Astrocyte (in vitro differentiated cells and primary cell): ENCODE measurements around the gene UBE2E2. TPM values are rescaled to one million over a fixed set of nuclear protein-coding genes. Genes with fewer than 3 reads are reported as not detected.
A peak's percentile ranks its signal among the peaks of the same experiment; 100 is the strongest.

Source experiments
- DNase-seq: peaks from one replicate; pipeline ENCODE4 v3.0.0-alpha.2; 2010; ENCODE audit warnings: low read depth
- FAIRE-seq: peaks from 2 replicates; lab custom pipeline; 2011; peaks lifted over from hg19 to GRCh38; lab: Jason Lieb, UNC
- H2AFZ ChIP-seq: 2 replicates; pipeline ENCODE4 v1.6.0; 2012; ENCODE audit warnings: low read depth, low read length, inconsistent platforms
- H3K27ac ChIP-seq: 2 replicates; pipeline ENCODE4 v1.5.1; 2011; ENCODE audit warnings: low read depth, low read length, inconsistent platforms
- H3K27me3 ChIP-seq: 2 replicates; pipeline ENCODE4 v1.6.0; 2011; ENCODE audit warnings: low read length, inconsistent platforms; ENCODE audit not compliant: insufficient read depth
- H3K36me3 ChIP-seq: 2 replicates; pipeline ENCODE4 v1.5.1; 2011; ENCODE audit warnings: low read length, inconsistent platforms; ENCODE audit not compliant: insufficient read depth
- H3K4me1 ChIP-seq: 2 replicates; pipeline ENCODE4 v1.5.1; 2011; ENCODE audit warnings: low read length, inconsistent platforms; ENCODE audit not compliant: insufficient read depth
- H3K4me2 ChIP-seq: 2 replicates; pipeline ENCODE4 v1.6.0; 2012; ENCODE audit warnings: low read length, inconsistent platforms
- H3K4me3 ChIP-seq: 2 replicates; pipeline ENCODE4 v1.5.1; 2011; ENCODE audit warnings: low read depth, mild to moderate bottlenecking, low read length, inconsistent platforms; ENCODE audit not compliant: insufficient read depth
- H3K79me2 ChIP-seq: 2 replicates; pipeline ENCODE4 v1.6.0; 2012; ENCODE audit warnings: mild to moderate bottlenecking, low read length, inconsistent platforms; ENCODE audit not compliant: insufficient read depth
- H3K9ac ChIP-seq: 2 replicates; pipeline ENCODE4 v1.6.0; 2012; ENCODE audit warnings: mild to moderate bottlenecking, low read length, inconsistent platforms
- H3K9me3 ChIP-seq: 2 replicates; pipeline ENCODE4 v1.5.1; 2012; ENCODE audit warnings: low read depth, mild to moderate bottlenecking, low read length, inconsistent platforms; ENCODE audit not compliant: insufficient read depth
- H4K20me1 ChIP-seq: 2 replicates; pipeline ENCODE4 v1.6.0; 2012; ENCODE audit warnings: low read length, inconsistent platforms; ENCODE audit not compliant: insufficient read depth
- H3K27ac Mint-ChIP-seq: one replicate; pipeline ENCODE4 v1.8.0; 2021; ENCODE audit warnings: mild to moderate bottlenecking, mixed read lengths; ENCODE audit not compliant: unreplicated experiment
- H3K27me3 Mint-ChIP-seq: one replicate; pipeline ENCODE4 v1.8.0; 2021; ENCODE audit warnings: low read depth, mixed read lengths; ENCODE audit not compliant: unreplicated experiment
- H3K36me3 Mint-ChIP-seq: one replicate; pipeline ENCODE4 v1.8.0; 2021; ENCODE audit warnings: low read depth, mixed read lengths; ENCODE audit not compliant: unreplicated experiment
- H3K4me1 Mint-ChIP-seq: one replicate; pipeline ENCODE4 v1.8.0; 2021; ENCODE audit warnings: low read depth, mixed read lengths; ENCODE audit not compliant: unreplicated experiment
- H3K4me3 Mint-ChIP-seq: one replicate; pipeline ENCODE4 v1.8.0; 2021; ENCODE audit warnings: mild to moderate bottlenecking, moderate library complexity, mixed read lengths; ENCODE audit not compliant: unreplicated experiment
- H3K9me3 Mint-ChIP-seq: one replicate; pipeline ENCODE4 v1.8.0; 2021; ENCODE audit warnings: mild to moderate bottlenecking, mixed read lengths; ENCODE audit not compliant: unreplicated experiment
- CTCF ChIP-seq: IDR thresholded peaks from 2 replicates; pipeline ENCODE4 v1.5.1; 2011; ENCODE audit warnings: low read depth, mild to moderate bottlenecking, inconsistent platforms, low read length, moderate library complexity; ENCODE audit not compliant: insufficient read depth
- EZH2 ChIP-seq: IDR thresholded peaks from 2 replicates; pipeline ENCODE4 v1.6.1; 2012; ENCODE audit warnings: mild to moderate bottlenecking, low read length, inconsistent platforms; ENCODE audit not compliant: insufficient read depth
- total RNA-seq: library from RNA; stranded (reverse); gene quantifications from 2 replicates; pipeline ENCODE4 v1.2.1, GENCODE V29; 2021

Gene UBE2E2
- total RNA-seq, 1 donor from 2014 or later = 89.8 TPM

DNA sequence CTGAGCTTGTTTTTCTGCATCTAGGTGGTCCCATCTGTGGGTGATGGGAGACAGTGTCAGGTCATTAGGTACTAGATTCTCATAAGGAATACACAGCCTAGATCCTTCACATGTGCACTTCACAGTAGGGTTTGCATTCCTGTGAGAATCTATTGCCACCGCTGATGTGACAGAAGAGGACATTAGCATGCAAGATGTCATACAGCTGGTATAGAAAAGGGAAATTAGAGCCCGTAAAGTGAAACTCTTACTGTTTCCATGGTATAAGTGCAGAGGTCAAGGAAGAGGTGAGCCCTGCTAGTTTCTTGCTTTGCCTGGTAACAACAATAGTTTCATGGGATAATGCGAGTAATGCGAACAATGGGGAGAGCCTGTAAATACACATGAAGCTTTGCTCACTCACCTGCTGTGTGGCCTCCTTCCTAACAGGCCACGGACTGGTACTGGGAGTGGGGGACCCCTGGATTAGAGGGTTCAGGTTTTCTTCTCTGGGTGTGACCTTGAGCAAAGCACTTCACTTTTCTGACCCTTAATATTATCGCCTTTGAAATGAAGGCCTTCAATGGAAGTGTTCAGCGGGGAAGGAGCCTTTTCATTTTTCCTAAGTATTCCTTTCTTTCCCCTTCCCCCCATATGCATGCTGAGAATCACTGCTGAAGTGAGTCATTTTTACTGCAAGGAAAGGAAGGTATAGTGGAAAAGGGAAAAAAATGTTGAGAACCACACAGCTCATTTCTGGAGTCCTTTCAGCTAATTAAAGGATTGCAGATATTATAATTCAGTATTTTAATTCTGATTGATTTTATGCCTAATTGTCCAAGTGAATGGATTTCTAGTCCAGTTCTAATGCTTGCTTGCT is 286.4 kb downstream of the UBE2E2 start:
- H4K20me1 ChIP-seq = peaks cover 10% of the 10 kb centered on the region

DNA sequence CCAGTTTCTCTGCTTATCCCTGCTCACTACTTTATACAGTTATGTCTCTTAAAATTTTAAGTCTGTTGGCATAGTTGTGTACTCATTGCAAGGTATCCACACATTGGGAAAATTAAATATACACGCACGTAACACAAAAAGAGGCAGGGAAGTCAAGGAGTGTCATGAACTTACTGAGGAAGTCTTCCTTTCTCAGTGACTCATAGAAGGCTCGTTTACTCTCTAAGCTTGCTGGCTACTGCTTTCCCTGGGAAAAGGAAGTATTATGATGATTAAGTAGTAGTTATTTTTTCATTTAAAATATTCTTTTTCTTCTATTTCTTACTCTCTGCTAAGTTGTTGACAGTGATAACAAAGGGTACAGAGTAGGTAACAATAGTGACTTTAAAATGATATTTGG is 287.3 kb downstream of the UBE2E2 start:
- peak overlapping the region; percentile 79 for H3K27ac Mint-ChIP-seq

More for the DNA sequence above, 286.4 kb downstream of the UBE2E2 start:
- H3K9ac ChIP-seq = no peak overlapping the region
- no peak overlapping the region for H3K27ac ChIP-seq
- H3K27me3 Mint-ChIP-seq = no peaks in the 10 kb centered on the region
- no peaks in the 10 kb centered on the region for H3K36me3 ChIP-seq
- H2AFZ ChIP-seq = no peak overlapping the region
- H3K36me3 Mint-ChIP-seq = peaks cover 11% of the 10 kb centered on the region
- H3K4me2 ChIP-seq = peak overlapping the region; percentile 29
- DNase-seq (peak; percentile 45), FAIRE-seq (no peak)
- H3K9me3 ChIP-seq = peaks cover 13% of the 10 kb centered on the region
- H3K9me3 Mint-ChIP-seq = peaks cover 7% of the 10 kb centered on the region
- H3K4me3 Mint-ChIP-seq = no peak overlapping the region
- peaks cover 14% of the 10 kb centered on the region for H3K4me1 ChIP-seq
- no peak for TF ChIP-seq EZH2
- no peak for TF ChIP-seq CTCF
- H3K79me2 ChIP-seq = no peaks in the 10 kb centered on the region
- H3K27ac Mint-ChIP-seq = peak overlapping the region; percentile 36
- peaks cover 29% of the 10 kb centered on the region for H3K4me1 Mint-ChIP-seq
- H3K4me3 ChIP-seq = no peak overlapping the region
- no peaks in the 10 kb centered on the region for H3K27me3 ChIP-seq

More for the DNA sequence above, 287.3 kb downstream of the UBE2E2 start:
- Histone ChIP-seq H4K20me1 (peaks cover 9% of the 10 kb centered on the region), H3K4me1 (peaks cover 20% of the 10 kb centered on the region), H3K4me2 (peak overlapping the region; percentile 29), H3K79me2 (no peaks in the 10 kb centered on the region), H3K27me3 (no peaks in the 10 kb centered on the region), H2AFZ (no peak overlapping the region), H3K36me3 (no peaks in the 10 kb centered on the region), H3K9me3 (peaks cover 13% of the 10 kb centered on the region), H3K4me3 (no peak overlapping the region), H3K9ac (no peak overlapping the region), H3K27ac (no peak overlapping the region)
- peak; percentile 66 for DNase-seq
- H3K9me3 Mint-ChIP-seq = peaks cover 4% of the 10 kb centered on the region
- TF ChIP-seq EZH2 (no peak), CTCF (no peak)
- peak overlapping the region; percentile 31 for H3K4me3 Mint-ChIP-seq
- FAIRE-seq = peak; percentile 23
- H3K27me3 Mint-ChIP-seq = no peaks in the 10 kb centered on the region
- peaks cover 11% of the 10 kb centered on the region for H3K36me3 Mint-ChIP-seq
- peaks cover 29% of the 10 kb centered on the region for H3K4me1 Mint-ChIP-seq
